GM18873 (cell line): ENCODE data around the gene NCAM1.

Source experiments
- ATAC-seq: cut with Tn5 transposase; IDR thresholded peaks from one replicate; pipeline ENCODE4 v1.9.1; 2021; ENCODE audit warnings: mild to moderate bottlenecking, moderate library complexity, moderate number of reproducible peaks; ENCODE audit not compliant: unreplicated experiment, low FRiP score

Gene NCAM1

DNA sequence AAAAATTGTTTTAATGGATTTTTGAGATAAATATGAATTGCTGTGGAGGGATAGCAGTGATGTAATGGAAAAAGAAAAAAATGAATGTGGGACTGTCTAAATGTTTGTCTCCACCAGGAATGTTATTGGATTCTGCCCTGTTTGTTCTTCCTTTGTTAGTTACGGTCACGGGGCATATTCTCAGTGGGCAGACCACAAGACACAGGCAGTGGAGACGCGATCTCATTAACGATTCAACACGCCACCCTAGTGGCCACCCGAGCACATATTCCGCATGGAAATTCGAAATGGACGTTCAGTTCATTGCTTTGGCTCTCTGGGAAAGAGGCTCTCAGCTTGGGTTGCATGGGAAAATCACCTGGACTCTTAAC, 201.4 kb downstream of the NCAM1 start:
- no peak for ATAC-seq

- ATAC-seq = no peak
Measured at GRCh38 chr11:113163291-113164030, 202.2 kb downstream of the NCAM1 start.

- no peak for ATAC-seq
Measured at GRCh38 chr11:113166280-113166679, 205.1 kb downstream of the NCAM1 start.

- ATAC-seq = no peak
Measured at GRCh38 chr11:113167599-113167998, 206.4 kb downstream of the NCAM1 start.

DNA sequence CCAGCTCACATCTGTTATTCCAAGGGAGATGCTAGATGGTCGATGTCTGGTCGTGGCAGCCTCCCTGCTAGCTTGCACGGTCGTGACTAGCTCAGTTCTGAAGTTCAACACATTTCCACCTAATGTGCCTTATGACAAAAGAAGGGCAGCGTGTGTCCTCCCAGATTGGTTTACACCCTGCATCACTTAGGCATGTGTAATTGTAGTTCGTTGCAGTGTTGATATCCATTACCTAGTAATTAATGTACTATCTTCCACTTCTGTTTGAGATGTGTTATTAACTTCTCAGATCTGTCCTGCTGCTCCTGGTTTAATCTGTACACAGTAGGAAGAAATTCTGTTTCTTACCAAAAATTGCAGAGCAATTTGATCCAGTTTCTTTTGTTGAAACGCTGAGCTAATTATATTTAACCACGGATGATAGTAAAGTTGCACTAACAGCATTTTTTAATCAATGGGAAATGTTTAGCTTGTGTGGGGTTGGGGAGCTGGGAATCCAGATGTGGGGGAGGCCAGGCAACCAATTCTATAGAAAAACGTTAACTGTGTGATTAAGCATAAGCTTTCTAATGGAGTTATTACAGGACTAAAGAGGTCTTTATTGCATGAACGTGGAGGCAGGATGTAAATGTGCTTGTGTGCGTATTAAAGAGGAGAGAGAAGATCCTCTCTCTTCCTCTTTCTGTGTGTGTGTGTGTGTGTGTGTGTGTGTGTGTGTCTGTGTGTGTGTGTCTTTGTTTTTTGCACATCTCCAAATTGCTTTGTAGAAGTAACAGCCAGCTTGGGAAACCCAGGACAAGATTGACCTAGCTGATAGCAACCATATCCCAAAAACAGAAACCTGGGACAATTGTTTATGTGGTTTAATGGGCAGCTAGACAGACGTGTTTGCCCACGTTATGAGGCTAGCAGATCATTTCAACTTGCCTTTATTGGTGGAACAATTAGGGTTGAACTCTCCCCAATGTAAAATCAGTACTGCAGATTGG, 207.4 kb downstream of the NCAM1 start:
- no peak for ATAC-seq

DNA sequence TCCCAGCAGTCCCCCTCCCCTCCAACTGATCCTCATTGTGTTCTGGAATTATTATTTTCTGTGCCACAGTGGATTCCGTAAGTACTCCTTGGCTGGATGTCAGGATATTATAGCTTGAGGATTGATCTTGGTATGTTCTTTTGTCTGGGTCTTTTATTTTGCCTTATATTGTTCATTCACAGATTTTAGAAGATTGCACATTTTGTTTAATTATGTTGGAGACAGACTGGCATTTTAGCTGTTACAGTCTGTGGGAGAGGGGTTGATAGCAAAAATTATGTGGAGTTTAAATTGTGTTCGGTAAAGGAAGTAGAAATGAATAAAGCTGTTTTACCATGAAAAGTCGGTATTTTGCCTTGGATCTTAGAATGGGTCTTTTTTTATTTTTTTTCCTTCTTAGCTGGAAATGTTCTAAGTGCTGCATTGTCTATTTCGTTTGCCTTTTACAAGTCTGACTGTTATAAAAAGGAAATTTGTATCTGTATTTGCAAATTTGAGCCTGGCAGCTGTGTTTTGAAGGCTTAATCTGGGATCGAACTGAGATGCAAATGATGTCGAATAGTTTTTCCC, 211.2 kb downstream of the NCAM1 start:
- no peak for ATAC-seq

GRCh38 chr11:113173126-113173525, 211.9 kb downstream of the NCAM1 start:
- ATAC-seq = no peak

- no peak for ATAC-seq
Measured at GRCh38 chr11:113174882-113175281, 213.7 kb downstream of the NCAM1 start.

GRCh38 chr11:113176599-113177360, 215.6 kb downstream of the NCAM1 start:
- no peak for ATAC-seq

DNA sequence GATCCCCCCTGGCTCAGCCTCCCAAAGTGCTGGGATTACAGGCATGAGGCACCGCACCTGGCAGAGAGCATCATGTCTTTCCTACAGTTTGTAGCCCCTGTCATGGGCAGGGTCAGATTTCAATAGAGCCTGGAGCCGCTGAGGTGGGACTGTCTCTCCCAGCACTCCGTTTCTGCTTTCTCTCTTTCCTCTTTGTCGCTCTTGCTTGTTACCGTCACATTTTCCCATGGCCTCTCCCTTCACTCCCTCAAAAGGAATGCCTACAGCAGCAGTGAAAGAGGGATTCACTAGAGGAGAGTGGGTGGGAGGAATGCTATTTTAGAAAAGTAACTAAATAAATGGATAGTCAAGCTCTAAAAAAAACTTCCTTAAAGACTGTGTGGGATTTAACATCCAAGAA, 216.5 kb downstream of the NCAM1 start:
- no peak for ATAC-seq

DNA sequence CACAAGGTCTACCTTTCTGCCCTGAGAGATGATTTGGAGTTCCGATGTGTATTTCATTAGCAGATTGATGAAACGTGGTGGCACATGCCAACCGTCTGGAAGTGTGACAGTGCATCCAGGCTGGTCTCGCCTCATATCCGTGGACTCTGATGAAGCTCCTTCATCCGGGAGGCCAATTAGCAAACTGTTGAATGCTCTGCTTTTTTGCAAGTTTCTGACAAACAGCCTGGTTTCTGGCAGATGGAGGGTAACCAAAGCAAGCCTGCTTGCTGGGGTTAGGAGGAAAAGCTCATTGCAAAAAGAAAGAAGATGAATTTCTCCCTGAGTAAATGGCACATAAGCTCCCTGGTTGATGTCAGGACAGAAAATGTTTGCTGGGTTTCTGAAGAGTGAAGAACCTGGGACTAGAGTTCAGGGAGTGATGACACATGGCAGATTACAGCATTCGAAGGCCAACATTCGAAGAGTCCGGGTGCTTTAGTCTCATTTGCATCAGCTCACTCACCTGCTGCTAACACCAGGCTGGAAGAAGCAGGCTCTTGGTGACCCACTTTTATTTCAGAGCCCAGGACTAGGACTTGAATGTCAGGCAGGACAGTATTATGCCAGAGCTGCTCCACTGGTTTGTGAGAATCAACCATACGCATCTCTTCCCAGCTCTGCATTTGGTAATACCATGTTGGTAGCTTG, 217.3 kb downstream of the NCAM1 start:
- no peak for ATAC-seq

- no peak for ATAC-seq
Measured at GRCh38 chr11:113179181-113179704, 218.0 kb downstream of the NCAM1 start.

DNA sequence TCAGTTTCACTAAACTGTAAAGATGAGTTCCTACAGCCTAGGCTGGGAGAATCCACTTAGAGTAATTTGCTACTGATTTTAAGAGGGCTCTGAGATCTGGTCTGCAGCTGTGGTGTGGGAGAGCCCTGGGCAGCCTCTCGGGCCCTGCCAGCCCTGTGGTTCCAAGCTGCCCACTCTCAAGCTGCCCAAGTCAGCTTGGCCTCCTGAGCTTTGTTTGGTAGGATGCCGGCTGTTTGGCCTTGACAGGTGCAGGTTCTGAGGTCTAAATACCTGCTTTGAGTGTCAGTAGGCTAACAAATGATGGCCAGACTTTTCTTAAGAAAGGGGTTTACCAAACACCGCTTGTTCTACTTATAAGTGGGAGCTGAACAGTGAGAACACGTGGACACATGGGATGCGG, 219.9 kb downstream of the NCAM1 start:
- no peak for ATAC-seq

- no peak for ATAC-seq
Measured at GRCh38 chr11:113182288-113182687, 221.1 kb downstream of the NCAM1 start.

DNA sequence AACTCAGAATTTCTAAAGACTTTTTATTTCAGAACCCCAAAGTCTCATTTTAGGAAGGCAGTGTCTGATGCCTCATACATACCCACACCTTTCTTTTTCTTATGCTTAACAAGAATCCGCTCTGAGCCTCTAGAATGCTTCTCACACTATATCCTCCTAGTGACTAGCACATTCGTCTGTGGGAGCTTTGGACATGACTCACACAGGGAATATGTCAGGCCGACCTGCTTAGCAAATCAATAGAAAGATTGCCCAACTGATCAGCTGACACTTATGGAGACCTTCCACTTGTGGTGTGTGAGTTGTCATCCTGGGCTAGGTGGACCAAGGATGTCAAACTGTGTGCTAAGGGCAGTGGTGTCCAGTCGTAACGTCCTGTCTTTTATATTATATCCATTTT, 223.3 kb downstream of the NCAM1 start:
- ATAC-seq = no peak

- ATAC-seq = no peak
Measured at GRCh38 chr11:113188371-113188834, 227.2 kb downstream of the NCAM1 start.

DNA sequence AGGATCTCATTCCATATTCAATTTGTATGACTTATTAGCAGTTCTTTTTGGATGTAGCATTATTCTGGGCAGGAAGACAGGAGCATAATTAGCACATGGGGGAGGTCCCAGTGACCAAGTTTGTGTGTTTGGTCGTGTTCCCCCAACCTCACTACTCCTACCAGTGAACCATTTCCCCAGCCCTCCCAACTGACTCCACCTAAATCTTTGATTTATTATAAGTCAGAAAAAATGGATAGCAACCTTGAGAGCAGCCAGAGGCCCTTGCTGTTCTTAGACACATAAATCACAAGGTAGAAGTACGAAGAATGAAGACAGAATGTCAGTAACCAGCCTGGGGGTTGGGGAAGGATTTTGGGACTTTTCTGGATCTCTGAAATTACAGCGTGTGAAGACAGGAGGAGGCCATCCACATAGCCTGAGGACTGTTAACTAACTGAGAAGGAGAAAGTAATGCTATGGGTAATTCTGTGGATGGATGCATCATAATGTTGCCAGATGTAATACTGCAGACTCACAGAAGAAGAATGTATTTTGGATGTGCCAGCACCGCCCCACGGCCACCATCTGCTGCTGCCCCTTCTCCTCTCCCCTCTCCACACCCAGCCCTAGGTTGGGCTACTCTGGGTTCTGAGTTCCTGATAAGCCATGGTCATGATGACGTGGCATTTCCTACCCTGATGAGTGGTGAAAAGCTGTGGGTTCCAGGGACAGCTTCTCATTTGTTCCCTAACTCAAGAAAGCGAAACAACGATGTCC, 228.9 kb downstream of the NCAM1 start:
- no peak for ATAC-seq

GRCh38 chr11:113192121-113192925, 231.1 kb downstream of the NCAM1 start:
- ATAC-seq = no peak
